Prostate gland (tissue), 2 donors: Measurements from ENCODE around the gene ANKS3. TPM values are rescaled to one million over a fixed set of nuclear protein-coding genes. Genes with fewer than 3 reads are reported as not detected.

Experiments
- DNase-seq: peaks from one replicate; pipeline ENCODE4 v3.0.0-alpha.2; 2019; ENCODE audit warnings: low spot score
- H3K27ac ChIP-seq, 2 donors: fragments of 200-600 bp; sonication (generic); 2 replicates each; pipeline ENCODE4 v1.5.1; 2017 to 2019
- H3K27me3 ChIP-seq: fragments of 200-600 bp; sonication (generic); replicated peaks from 2 replicates; pipeline ENCODE4 v1.5.1; 2019; ENCODE audit not compliant: insufficient read depth
- H3K36me3 ChIP-seq, 2 donors: fragments of 200-600 bp; sonication (generic); 1 replicate in 1 of 2; 2 replicates in 1 of 2; pipeline versions ENCODE4 v1.5.1 to v1.8.1; 2017 to 2019
- H3K4me1 ChIP-seq: fragments of 200-600 bp; sonication (generic); replicated peaks from 2 replicates; pipeline ENCODE4 v1.5.1; 2019
- H3K4me3 ChIP-seq, 2 donors: fragments of 200-600 bp; sonication (generic); 2 replicates each; pipeline ENCODE4 v1.5.1; 2017 to 2019
- H3K9me3 ChIP-seq: fragments of 200-600 bp; sonication (generic); 2 replicates; pipeline ENCODE4 v1.5.1; 2017
- CTCF ChIP-seq, 4 experiments: fragments of 200-600 bp in 2 of 4; fragments of 450-650 bp in 2 of 4; sonication (generic) in 2 of 4; IDR thresholded peaks; 1 replicate in 3 of 4; 2 replicates in 1 of 4; pipeline ENCODE4 v1.5.1; 2016 to 2019; ENCODE audit warnings: antibody characterized with exemption in 4 of 4, mild to moderate bottlenecking in 2 of 4, moderate library complexity in 2 of 4
- POLR2A ChIP-seq: fragments of 450-650 bp; IDR thresholded peaks from one replicate; pipeline ENCODE4 v1.6.1; 2016; ENCODE audit warnings: antibody characterized with exemption, mild to moderate bottlenecking
- POLR2AphosphoS5 ChIP-seq: sonication (generic); formaldehyde crosslinking; IDR thresholded peaks from one replicate; pipeline ENCODE4 v1.6.1; 2017; ENCODE audit warnings: antibody characterized with exemption
- WGBS: methylation state at CpG from one replicate; pipeline ENCODE4 v1.1.5; 2018; 5-methylcytosine and 5-hydroxymethylcytosine counted together
- intact Hi-C: fragments of 100-400 bp; cut with DNase I; formaldehyde crosslinking; loops from one replicate; pipeline ENCODE4 v1.14.2; 2022
- total RNA-seq, 2 donors: library from RNA; depleted of rRNA; stranded (reverse); fragments of >200 nt; gene quantifications; one replicate each; pipeline ENCODE4 v1.1.0, GENCODE V29; 2016

The ANKS3 gene
- total RNA-seq, 2 donors from 2014 or later: 19.1 to 42.9 TPM

- Histone ChIP-seq H3K9me3 (no peaks in the 10 kb centered on the region), H3K27ac (no peak overlapping the region), H3K27me3 (no peaks in the 10 kb centered on the region), H3K4me1 (peaks cover 14% of the 10 kb centered on the region), H3K36me3 (no peaks in the 10 kb centered on the region), H3K4me3 (no peak overlapping the region)
- 91% methylated on average over 22 of the region's 23 CpGs for WGBS
- intact Hi-C loops: no loop called here
- DNase-seq: no peak
- TF ChIP-seq POLR2AphosphoS5 (no peak), CTCF (IDR thresholded peaks at IDR 0.05) (no peak), POLR2A (no peak)
These were observed 49.9 kb downstream of the ANKS3 start for GRCh38 chr16:4684058-4684715.

- no peak for DNase-seq
- no peaks in the 10 kb centered on the region for H3K9me3 ChIP-seq
- H3K4me1 ChIP-seq: peaks cover 18% of the 10 kb centered on the region
- H3K4me3 ChIP-seq: peak overlapping the region in 1 of 2 donors; percentile 5
- no peaks in the 10 kb centered on the region for H3K36me3 ChIP-seq
- H3K27ac ChIP-seq: peak overlapping the region; percentile 60 to 96
- no peaks in the 10 kb centered on the region for H3K27me3 ChIP-seq
- TF ChIP-seq CTCF (IDR thresholded peaks at IDR 0.05) (no peak), POLR2A (no peak), POLR2AphosphoS5 (no peak)
- 74% methylated on average over 17 of the region's 17 CpGs for WGBS
- intact Hi-C loops: no loop called here
These were observed 50.6 kb downstream of the ANKS3 start for GRCh38 chr16:4683255-4684057.

- peak; percentile 64 for DNase-seq
- intact Hi-C loops: no loop called here
- Histone ChIP-seq H3K36me3 (no peaks in the 10 kb centered on the region), H3K9me3 (no peaks in the 10 kb centered on the region), H3K27ac (peak overlapping the region; percentile 60 to 96), H3K4me3 (peak overlapping the region in 1 of 2 donors; percentile 5), H3K4me1 (peaks cover 18% of the 10 kb centered on the region), H3K27me3 (no peaks in the 10 kb centered on the region)
- 76% methylated on average over 9 of the region's 36 CpGs for WGBS
- TF ChIP-seq POLR2AphosphoS5 (peak; percentile 51), POLR2A (no peak), CTCF (IDR thresholded peaks at IDR 0.05) (peak; percentile 9 to 78 (median 70))
These were observed 51.3 kb downstream of the ANKS3 start for GRCh38 chr16:4682616-4683254.

- no peak for DNase-seq
- no peak for TF ChIP-seq POLR2AphosphoS5
- TF ChIP-seq POLR2A: no peak
- TF ChIP-seq CTCF (IDR thresholded peaks at IDR 0.05): no peak
- no peak overlapping the region for H3K4me3 ChIP-seq
- H3K27ac ChIP-seq: peak overlapping the region; percentile 60 to 96
- H3K9me3 ChIP-seq: no peaks in the 10 kb centered on the region
- intact Hi-C loops: no loop called here
- 73% methylated on average over 26 of the region's 26 CpGs for WGBS
- H3K27me3 ChIP-seq: no peaks in the 10 kb centered on the region
- no peaks in the 10 kb centered on the region for H3K36me3 ChIP-seq
- H3K4me1 ChIP-seq: peaks cover 18% of the 10 kb centered on the region
These were observed 51.9 kb downstream of the ANKS3 start for GRCh38 chr16:4682084-4682591.
